Measurements from ENCODE around the gene CCDC187. TPM values are rescaled to one million over a fixed set of nuclear protein-coding genes. Genes with fewer than 3 reads are reported as not detected.

CCDC187 gene
- total and polyA plus RNA-seq, 8 donors = 0.12 to 2.8 (median 0.45) TPM; not detected in 1

GRCh38 chr9:136209232-136209631, 94.7 kb downstream of the CCDC187 start:
- Histone ChIP-seq H3K27me3 (peaks cover 6 to 17% (median 15%) of the 10 kb centered on the region in 3 donors), H3K9me3 (peaks cover 0 to 7% (median 6%) of the 10 kb centered on the region in 4 donors), H3K27ac (no peak overlapping the region), H3K4me3 (no peak overlapping the region), H3K4me1 (peaks cover 0 to 9% (median 3%) of the 10 kb centered on the region in 4 donors), H3K36me3 (peaks cover 18 to 73% (median 68%) of the 10 kb centered on the region in 4 donors)
- TF ChIP-seq POLR2AphosphoS5 (IDR thresholded peaks at IDR 0.05) = no peak
- no peak for TF ChIP-seq CTCF (IDR thresholded peaks at IDR 0.05)
- TF ChIP-seq EP300 (IDR thresholded peaks at IDR 0.05) = no peak
- TF ChIP-seq POLR2A (IDR thresholded peaks at IDR 0.05) = no peak
- intact Hi-C loops (cut with DNase I; ENCODE audit: low total_unique reads) = no loop called here
- 92 to 98% (median 94%) methylated on average over 17 of the region's 17 CpGs for WGBS, 5 donors
- no peak for DNase-seq

DNA sequence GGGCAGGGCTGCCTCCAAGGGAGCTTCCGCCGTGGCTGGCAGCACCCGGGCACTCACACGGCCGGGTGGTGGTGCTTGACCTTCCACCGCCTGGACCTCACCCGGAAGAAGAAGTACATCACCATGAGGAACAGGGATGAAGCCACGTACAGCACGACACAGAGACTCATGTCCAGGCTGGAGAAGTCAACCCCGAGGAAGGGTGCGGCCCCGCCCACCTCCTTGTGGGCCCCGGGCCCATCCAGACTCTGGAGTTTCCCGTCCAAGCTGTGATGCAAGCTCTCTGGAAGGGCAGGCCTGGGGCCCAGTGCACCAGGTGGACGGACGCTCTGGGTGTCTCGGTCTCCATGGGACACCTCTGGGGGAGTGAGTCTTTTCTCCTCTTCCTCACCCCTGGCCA, 95.2 kb downstream of the CCDC187 start:
- intact Hi-C loops (cut with DNase I; ENCODE audit: low total_unique reads) = no loop called here
- WGBS, 5 donors = 83 to 90% (median 85%) methylated on average over 7 to 17 of the region's 17 CpGs
- TF ChIP-seq EP300 (IDR thresholded peaks at IDR 0.05) = no peak
- no peak for TF ChIP-seq POLR2A (IDR thresholded peaks at IDR 0.05)
- TF ChIP-seq POLR2AphosphoS5 (IDR thresholded peaks at IDR 0.05) = no peak
- TF ChIP-seq CTCF (IDR thresholded peaks at IDR 0.05) = no peak

DNA sequence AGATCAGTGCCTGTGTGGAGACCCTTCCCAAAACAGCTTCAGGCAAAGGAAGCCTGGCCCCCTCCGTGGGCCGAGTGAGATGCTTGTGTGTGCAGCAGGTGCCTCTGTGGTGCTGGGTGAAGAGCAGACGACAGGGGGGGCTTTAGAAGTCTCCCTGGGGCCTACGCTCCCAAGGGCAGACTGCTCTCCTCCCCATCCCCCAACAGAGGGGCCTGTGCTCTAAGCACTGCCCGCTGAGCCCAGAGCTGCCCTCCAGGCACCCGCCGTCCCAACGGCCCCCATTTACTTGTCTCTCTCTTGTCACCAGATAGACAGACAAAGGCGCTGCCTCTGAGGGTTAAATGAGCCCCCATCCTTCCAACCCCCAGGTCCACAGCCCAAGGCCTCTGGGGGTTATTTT, 96.3 kb downstream of the CCDC187 start:
- no peak for DNase-seq
- Histone ChIP-seq H3K36me3 (peaks cover 6 to 56% (median 52%) of the 10 kb centered on the region in 4 donors), H3K27me3 (peaks cover 10 to 33% (median 31%) of the 10 kb centered on the region in 3 donors), H3K27ac (no peak overlapping the region), H3K9me3 (no peaks in the 10 kb centered on the region), H3K4me3 (no peak overlapping the region), H3K4me1 (peaks cover 0 to 18% (median 3%) of the 10 kb centered on the region in 4 donors)
- 85 to 89% (median 88%) methylated on average over 9 of the region's 9 CpGs for WGBS, 5 donors
- TF ChIP-seq POLR2AphosphoS5 (IDR thresholded peaks at IDR 0.05) (no peak), EP300 (IDR thresholded peaks at IDR 0.05) (no peak), CTCF (IDR thresholded peaks at IDR 0.05) (no peak), POLR2A (IDR thresholded peaks at IDR 0.05) (no peak)
- intact Hi-C loops (cut with DNase I; ENCODE audit: low total_unique reads) = no loop called here

More for the DNA sequence above, 95.2 kb downstream of the CCDC187 start:
- peaks cover 9 to 22% (median 21%) of the 10 kb centered on the region in 3 donors for H3K27me3 ChIP-seq
- H3K4me3 ChIP-seq = no peak overlapping the region
- no peak overlapping the region for H3K27ac ChIP-seq
- no peak for DNase-seq
- peaks cover 12 to 67% (median 62%) of the 10 kb centered on the region in 4 donors for H3K36me3 ChIP-seq
- peaks cover 0 to 9% (median 3%) of the 10 kb centered on the region in 4 donors for H3K4me1 ChIP-seq
- peaks cover 0 to 3% (median 2%) of the 10 kb centered on the region in 4 donors for H3K9me3 ChIP-seq

- Histone ChIP-seq H3K36me3 (peaks cover 2 to 49% (median 43%) of the 10 kb centered on the region in 4 donors), H3K4me3 (no peak overlapping the region), H3K27ac (no peak overlapping the region), H3K27me3 (peaks cover 18 to 42% (median 40%) of the 10 kb centered on the region in 3 donors), H3K9me3 (no peaks in the 10 kb centered on the region), H3K4me1 (peaks cover 0 to 25% (median 4%) of the 10 kb centered on the region in 4 donors)
- WGBS, 5 donors = 67 to 81% (median 80%) methylated on average over 16 of the region's 16 CpGs
- TF ChIP-seq POLR2A (IDR thresholded peaks at IDR 0.05) (no peak), POLR2AphosphoS5 (IDR thresholded peaks at IDR 0.05) (no peak), EP300 (IDR thresholded peaks at IDR 0.05) (no peak)
- DNase-seq = no peak
- intact Hi-C loops (cut with DNase I; ENCODE audit: low total_unique reads) = no loop called here
Observed at GRCh38 chr9:136206602-136207275, 97.2 kb downstream of the CCDC187 start.

DNA sequence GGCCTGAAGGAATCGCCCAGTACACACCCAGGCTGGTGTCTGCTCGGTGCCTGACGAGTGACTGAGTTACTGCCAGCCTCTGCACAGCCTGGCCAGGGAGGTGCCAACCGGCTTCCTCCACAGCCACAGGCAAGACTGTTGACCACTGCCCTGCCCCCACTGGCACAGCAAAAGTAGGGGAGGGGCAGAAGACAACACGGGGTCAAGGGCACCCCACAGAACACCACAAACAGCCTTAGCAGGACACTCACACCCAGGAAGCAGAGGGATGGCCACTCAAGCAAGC, 98.2 kb downstream of the CCDC187 start:
- Histone ChIP-seq H3K4me1 (peaks cover 0 to 27% (median 4%) of the 10 kb centered on the region in 4 donors), H3K27ac (no peak overlapping the region), H3K4me3 (no peak overlapping the region), H3K27me3 (peaks cover 27 to 53% (median 51%) of the 10 kb centered on the region in 3 donors), H3K36me3 (peaks cover 0 to 38% (median 32%) of the 10 kb centered on the region in 4 donors), H3K9me3 (no peaks in the 10 kb centered on the region)
- no peak for DNase-seq
- intact Hi-C loops (cut with DNase I; ENCODE audit: low total_unique reads) = no loop called here
- TF ChIP-seq POLR2AphosphoS5 (IDR thresholded peaks at IDR 0.05) (no peak), CTCF (IDR thresholded peaks at IDR 0.05) (no peak), EP300 (IDR thresholded peaks at IDR 0.05) (no peak), POLR2A (IDR thresholded peaks at IDR 0.05) (no peak)
- whole genome bisulfite sequencing, 5 donors = 75 to 90% (median 83%) methylated on average over 4 to 5 of the region's 5 CpGs; no CpG with 5 or more reads in 1 of the 5 donors
